Lung (tissue), 12 donors: Measurements from ENCODE around the gene TDRD6. TPM values are rescaled to one million over a fixed set of nuclear protein-coding genes. Genes with fewer than 3 reads are reported as not detected.
"Not testable (repeated sequence)": the region's sequence is repeated elsewhere in the genome, so short reads cannot be mapped to it uniquely, and the experiment has no call there.

Experiments used
- ATAC-seq: fragments of 200-7000 bp; cut with Tn5 transposase; one replicate; pipeline ENCODE4 v1.9.1; 2020; ENCODE audit warnings: moderate number of reproducible peaks; ENCODE audit not compliant: insufficient read depth, low FRiP score
- DNase-seq, 3 donors: peaks; one replicate each; pipeline ENCODE4 v3.0.0-alpha.2; 2013 to 2017
- H3K27ac ChIP-seq, 2 donors: one replicate each; pipeline ENCODE4 v1.5.1; 2013; ENCODE audit warnings: mild to moderate bottlenecking in 2 of 2, moderate library complexity in 2 of 2, control low read depth in 1 of 2, inconsistent platforms in 1 of 2, low read depth in 1 of 2, low read length in 1 of 2
- H3K27me3 ChIP-seq, 3 donors: one replicate each; pipeline ENCODE4 v1.5.1; 2013; ENCODE audit warnings: low read length in 2 of 3; ENCODE audit not compliant: control insufficient read depth in 3 of 3, insufficient read depth in 3 of 3
- H3K36me3 ChIP-seq, 4 donors: one replicate each; pipeline ENCODE4 v1.5.1; 2013; ENCODE audit warnings: low read length in 4 of 4, mild to moderate bottlenecking in 1 of 4, moderate library complexity in 1 of 4; ENCODE audit not compliant: control insufficient read depth in 4 of 4, insufficient read depth in 4 of 4
- H3K4me1 ChIP-seq, 5 donors: one replicate each; pipeline ENCODE4 v1.5.1; 2013; ENCODE audit warnings: low read length in 5 of 5, mild to moderate bottlenecking in 2 of 5, moderate library complexity in 1 of 5; ENCODE audit not compliant: control insufficient read depth in 5 of 5, insufficient read depth in 5 of 5
- H3K4me3 ChIP-seq: one replicate; pipeline ENCODE4 v1.5.1; 2013; ENCODE audit warnings: mild to moderate bottlenecking, control low read depth, moderate library complexity
- H3K9ac ChIP-seq, 2 donors: one replicate each; pipeline ENCODE4 v1.5.1; 2013; ENCODE audit warnings: low read length in 2 of 2, control low read depth in 1 of 2; ENCODE audit not compliant: insufficient read depth in 1 of 2
- H3K9me3 ChIP-seq, 4 donors: one replicate each; pipeline ENCODE4 v1.5.1; 2013; ENCODE audit warnings: low read length in 3 of 4, mild to moderate bottlenecking in 1 of 4, moderate library complexity in 1 of 4; ENCODE audit not compliant: control insufficient read depth in 4 of 4, insufficient read depth in 3 of 4
- CTCF ChIP-seq: IDR thresholded peaks from 2 replicates; pipeline ENCODE4 v1.5.1; 2012; ENCODE audit warnings: mild to moderate bottlenecking; ENCODE audit errors: control extremely low read depth, extremely low read depth
- WGBS, 2 donors: extraction: QIAGEN DNeasy Blood & Tissue Kit; methylation state at CpG; one replicate each; pipeline ENCODE4 v1.1.7; 2013; 5-methylcytosine and 5-hydroxymethylcytosine counted together
- polyA plus RNA-seq, 2 donors: library from polyadenylated mRNA; stranded (reverse); fragments of 200-250 nt; gene quantifications; one replicate each; pipeline ENCODE4 v1.2.1, GENCODE V29; 2013
- total RNA-seq, 2 donors: library from RNA; depleted of rRNA in 1 of 2; stranded (reverse); fragments of >200 nt in 1 of 2; gene quantifications; one replicate each; pipeline ENCODE4 v1.2.1, GENCODE V29; 2014 to 2021
- donor health status: control.
- donor health status: control.
- donor health status: Bipolar disorder and iron deficiency.
- donor health status: healthy.
- donor health status: DM: yes; HTN: yes; CAD: no.

Gene TDRD6
- total and polyA plus RNA-seq, 4 donors, result 0.03 to 1.8 (median 0.42) TPM

GRCh38 chr6:46736906-46737305, 49.2 kb downstream of the TDRD6 start:
- no peak for DNase-seq
- Histone ChIP-seq H3K9me3 (no peaks in the 10 kb centered on the region), H3K4me1 (peaks cover 0 to 11% (median 5%) of the 10 kb centered on the region in 5 donors), H3K27ac (no peak overlapping the region), H3K36me3 (no peaks in the 10 kb centered on the region), H3K4me3 (no peak overlapping the region), H3K27me3 (peaks cover 3 to 44% (median 16%) of the 10 kb centered on the region in 3 donors), H3K9ac (no peak overlapping the region)
- ATAC-seq, result no peak
- TF ChIP-seq CTCF, result no peak

GRCh38 chr6:46741482-46741881, 53.8 kb downstream of the TDRD6 start:
- no peak for ATAC-seq
- Histone ChIP-seq H3K27me3 (peaks cover 3 to 20% (median 3%) of the 10 kb centered on the region in 3 donors), H3K27ac (no peak overlapping the region), H3K4me1 (no peaks in the 10 kb centered on the region), H3K9me3 (no peaks in the 10 kb centered on the region), H3K36me3 (no peaks in the 10 kb centered on the region), H3K4me3 (no peak overlapping the region), H3K9ac (no peak overlapping the region)
- WGBS, 2 donors, result 74 to 92% methylated on average over 2 of the region's 2 CpGs
- no peak for TF ChIP-seq CTCF
- DNase-seq, result no peak

GRCh38 chr6:46741910-46742309, 54.2 kb downstream of the TDRD6 start:
- Histone ChIP-seq H3K9me3 (no peaks in the 10 kb centered on the region), H3K27ac (no peak overlapping the region), H3K4me3 (no peak overlapping the region), H3K36me3 (no peaks in the 10 kb centered on the region), H3K27me3 (peaks cover 0 to 16% (median 3%) of the 10 kb centered on the region in 3 donors), H3K4me1 (no peaks in the 10 kb centered on the region), H3K9ac (no peak overlapping the region)
- no peak for TF ChIP-seq CTCF
- 94 to 97% methylated on average over 4 of the region's 4 CpGs for WGBS, 2 donors
- no peak for DNase-seq
- ATAC-seq, result no peak

- ATAC-seq (no peak), DNase-seq (no peak)
- WGBS, 2 donors, result 88 to 93% methylated on average over 1 of the region's 1 CpG
- H3K27ac ChIP-seq, result no peak overlapping the region
- no peak overlapping the region for H3K4me3 ChIP-seq
- TF ChIP-seq CTCF, result no peak
- peaks cover 0 to 3% (median 0%) of the 10 kb centered on the region in 3 donors for H3K27me3 ChIP-seq
- H3K9ac ChIP-seq, result no peak overlapping the region
- H3K9me3 ChIP-seq, result no peaks in the 10 kb centered on the region
- H3K4me1 ChIP-seq, result no peaks in the 10 kb centered on the region
- no peaks in the 10 kb centered on the region for H3K36me3 ChIP-seq
Observed at GRCh38 chr6:46743425-46744158, 55.9 kb downstream of the TDRD6 start.

GRCh38 chr6:46744159-46744725, 56.6 kb downstream of the TDRD6 start:
- H3K4me3 ChIP-seq, H3K9ac ChIP-seq, H3K9me3 ChIP-seq: not testable (repeated sequence)

More at GRCh38 chr6:46744159-46744725, 56.6 kb downstream of the TDRD6 start:
- WGBS, 2 donors, result 81 to 84% methylated on average over 3 of the region's 3 CpGs
- not testable (repeated sequence) for DNase-seq, H3K4me1 ChIP-seq, H3K27ac ChIP-seq, ATAC-seq, H3K27me3 ChIP-seq, H3K36me3 ChIP-seq
